Cerebellar cortex (tissue), 1 donor: Measurements from ENCODE around the gene LEMD2.
A peak's percentile ranks its signal among the peaks of the same experiment; 100 is the strongest.
"Not testable (repeated sequence)": the region's sequence is repeated elsewhere in the genome, so short reads cannot be mapped to it uniquely, and the experiment has no call there.

Source experiments
- DNase-seq: peaks from one replicate; pipeline ENCODE4 v3.0.0-alpha.2; 2015; ENCODE audit warnings: low spot score

LEMD2 gene

GRCh38 chr6:33788694-33789549 is at the start of gene LEMD2:
Gene LEMD2, minus strand, starts transcription at chr6:33789130. Its CDS starts 14 bp downstream, at chr6:33789116.
- peak; percentile 93 for DNase-seq

GRCh38 chr6:33837971-33838665 is 49.2 kb upstream of the LEMD2 start:
- DNase-seq, result peak; percentile 48

GRCh38 chr6:33836806-33837469 is 48.0 kb upstream of the LEMD2 start:
- DNase-seq, result no peak

- DNase-seq, result no peak
Measured at GRCh38 chr6:33834401-33835392, 45.8 kb upstream of the LEMD2 start.

- DNase-seq, result no peak
Measured at GRCh38 chr6:33833599-33833998, 44.7 kb upstream of the LEMD2 start.

GRCh38 chr6:33832831-33833230 is 43.9 kb upstream of the LEMD2 start:
- not testable (repeated sequence) for DNase-seq

- DNase-seq, result not testable (repeated sequence)
Measured at GRCh38 chr6:33831725-33832124, 42.8 kb upstream of the LEMD2 start.

- DNase-seq, result no peak
Measured at GRCh38 chr6:33830635-33831240, 41.8 kb upstream of the LEMD2 start.

- DNase-seq, result no peak
Measured at GRCh38 chr6:33828764-33829731, 40.1 kb upstream of the LEMD2 start.

- no peak for DNase-seq
Measured at GRCh38 chr6:33828452-33828763, 39.5 kb upstream of the LEMD2 start.

GRCh38 chr6:33827546-33828451 is 38.9 kb upstream of the LEMD2 start:
- no peak for DNase-seq

- DNase-seq, result no peak
Measured at GRCh38 chr6:33826537-33826936, 37.6 kb upstream of the LEMD2 start.

- DNase-seq, result no peak
Measured at GRCh38 chr6:33824461-33825154, 35.7 kb upstream of the LEMD2 start.

- DNase-seq, result no peak
Measured at GRCh38 chr6:33823806-33824205, 34.9 kb upstream of the LEMD2 start.

- DNase-seq, result peak; percentile 77
Measured at GRCh38 chr6:33822575-33823395, 33.9 kb upstream of the LEMD2 start.

GRCh38 chr6:33820784-33821520 is 32.0 kb upstream of the LEMD2 start:
- no peak for DNase-seq

GRCh38 chr6:33820243-33820642 is 31.3 kb upstream of the LEMD2 start:
- DNase-seq, result no peak
